Measurements from ENCODE around the gene OR4D2. TPM values are rescaled to one million over a fixed set of nuclear protein-coding genes. Genes with fewer than 3 reads are reported as not detected.

OR4D2 gene
- total and polyA plus RNA-seq, 2 of the 8 experiments (the other 6 are each of a cell fraction or from before 2014, with no cell fraction given): not detected

DNA sequence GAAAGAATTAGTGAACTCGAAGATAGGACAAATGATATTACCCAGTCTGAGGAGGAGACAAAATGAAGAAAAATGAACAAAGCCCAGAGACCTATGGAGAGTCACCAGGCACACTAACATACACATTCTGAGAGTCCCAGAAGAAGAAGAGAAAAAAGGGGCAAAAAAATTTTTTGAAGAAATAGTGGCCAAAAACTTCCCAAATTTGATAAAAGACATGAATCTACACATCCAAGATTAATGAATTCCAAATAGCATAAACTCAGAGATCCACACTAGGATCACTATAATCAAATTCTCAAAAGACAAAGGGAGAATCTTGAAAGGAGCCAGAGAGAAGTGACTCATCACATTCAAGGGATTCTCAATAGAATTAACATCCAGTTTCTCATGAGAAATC, 22.0 kb upstream of the OR4D2 start:
- POLR2A ChIA-PET (ENCODE audit: partially characterized antibody): no interaction called here
- WGBS, 2 experiments (ENCODE audit: extremely low coverage in 1 of 2, insufficient coverage in 1 of 2, insufficient read length in 1 of 2, insufficient replicate concordance in 2 of 2, low coverage in 1 of 2, low lambda C conversion rate in 2 of 2, missing lambda C conversion rate in 1 of 2): 88% methylated on average over 1 of the region's 1 CpG; no CpG with 5 or more reads in 1 of the 2 experiments

More for the DNA sequence above, 22.0 kb upstream of the OR4D2 start:
- DNase-seq (ENCODE audit: low read depth in 1 of 2, low spot score in 2 of 2) (no peak), FAIRE-seq (no peak)
- Histone ChIP-seq H4K8ac (ENCODE audit: extremely low read depth, insufficient read depth, low read length) (no peak overlapping the region), H2AK5ac (ENCODE audit: low read depth, low read length) (no peak overlapping the region), H2BK12ac (ENCODE audit: low read depth, low read length) (no peak overlapping the region), H3K36me3 (ENCODE audit: control insufficient read depth in 2 of 4, insufficient read depth in 4 of 4, low read length in 3 of 4) (no peaks in the 10 kb centered on the region), H2BK5ac (ENCODE audit: low read depth, low read length) (no peak overlapping the region), H4K91ac (replicated peaks; ENCODE audit: insufficient read length, low read length) (no peak overlapping the region), H3K27ac (ENCODE audit: low read depth, low read length) (no peak overlapping the region), H3K79me1 (ENCODE audit: low read depth, low read length) (no peaks in the 10 kb centered on the region), H3K14ac (ENCODE audit: insufficient read length) (no peak overlapping the region), H3K4me2 (ENCODE audit: insufficient read depth in 1 of 2, low read depth in 2 of 2, low read length in 2 of 2) (no peak overlapping the region), H3K9ac (replicated peaks in 1 of 4; ENCODE audit: extremely low read depth in 1 of 4, low read depth in 3 of 4, low read length in 3 of 4) (no peak overlapping the region), H3K23me2 (ENCODE audit: low read depth, low read length) (no peaks in the 10 kb centered on the region), H4K20me1 (replicated peaks in 1 of 2; ENCODE audit: control insufficient read depth in 1 of 2, insufficient read depth in 2 of 2, low read length in 2 of 2) (no peaks in the 10 kb centered on the region), H2AFZ (ENCODE audit: low read length) (no peak overlapping the region), H3K27me3 (replicated peaks in 1 of 4; ENCODE audit: control insufficient read depth in 3 of 4, extremely low read depth in 1 of 4, insufficient read depth in 3 of 4, low read length in 3 of 4) (peaks cover 0 to under 1% (median 0%) of the 10 kb centered on the region in 4 experiments; a peak in 2 of 7 replicates), H3K23ac (ENCODE audit: insufficient read length) (no peak overlapping the region), H2BK15ac (ENCODE audit: low read length) (no peak overlapping the region), H2BK120ac (replicated peaks; ENCODE audit: low read depth, low read length) (no peak overlapping the region), H2BK20ac (ENCODE audit: low read length) (no peak overlapping the region), H3K4me1 (replicated peaks in 1 of 4; ENCODE audit: control insufficient read depth in 3 of 4, insufficient read depth in 4 of 4, low read length in 3 of 4) (no peaks in the 10 kb centered on the region; a peak in 1 of 7 replicates), H3K4ac (replicated peaks; ENCODE audit: insufficient read length, low read depth, low read length) (no peak overlapping the region), H3K56ac (replicated peaks; ENCODE audit: insufficient read length, low read depth, low read length) (no peak overlapping the region), H3K79me2 (ENCODE audit: control insufficient read depth in 1 of 2, insufficient read depth in 2 of 2, low read length in 2 of 2) (no peaks in the 10 kb centered on the region), H3K4me3 (ENCODE audit: extremely low read depth in 1 of 4, insufficient read depth in 2 of 4, low read depth in 3 of 4, low read length in 4 of 4) (no peak overlapping the region), H3K18ac (ENCODE audit: extremely low read depth, low read length) (no peak overlapping the region), H4K5ac (ENCODE audit: insufficient read length, low read depth, low read length) (no peak overlapping the region), H3K9me3 (ENCODE audit: insufficient read depth in 2 of 2, low read depth in 1 of 2, low read length in 1 of 2) (peaks cover 8 to 22% of the 10 kb centered on the region in 2 experiments; a peak in 3 of 4 replicates)
- CTCF ChIA-PET (ENCODE audit: partially characterized antibody): interaction anchor here (0.6 kb wide), 1 partner anchor 547 kb away, joined by 3 read pairs; no protein-coding TSS in a partner anchor
- TF ChIP-seq CHD2 (IDR thresholded peaks at IDR 0.05; ENCODE audit: low read length) (no peak), BRCA1 (IDR thresholded peaks at IDR 0.05; ENCODE audit: low read depth, low read length) (no peak), SIRT6 (IDR thresholded peaks at IDR 0.05; ENCODE audit: low read length) (no peak), KDM4A (IDR thresholded peaks at IDR 0.05; ENCODE audit: low read depth, low read length, severe bottlenecking) (no peak), TBP (IDR thresholded peaks at IDR 0.05; ENCODE audit: low read depth, low read length) (no peak), YY1 (IDR thresholded peaks at IDR 0.05; ENCODE audit: low read depth, low read length) (no peak), KDM1A (IDR thresholded peaks at IDR 0.05; ENCODE audit: borderline replicate concordance, low read length) (no peak)
